Upper lobe of left lung (tissue), 4 donors: ENCODE data around the gene MRPL4.
A peak's percentile ranks its signal among the peaks of the same experiment; 100 is the strongest.

ENCODE experiments used
- EP300 ChIP-seq, 4 donors: sonication (generic); formaldehyde crosslinking; IDR thresholded peaks; one replicate each; pipeline ENCODE4 v1.5.1; 2017; ENCODE audit warnings: antibody characterized with exemption in 4 of 4, control low read depth in 2 of 4
- POLR2A ChIP-seq, 4 donors: fragments of 450-650 bp; IDR thresholded peaks; one replicate each; pipeline ENCODE4 v1.5.1; 2016 to 2017; ENCODE audit warnings: antibody characterized with exemption in 4 of 4, mild to moderate bottlenecking in 2 of 4
- POLR2AphosphoS5 ChIP-seq, 2 donors: sonication (generic); formaldehyde crosslinking; IDR thresholded peaks; one replicate each; pipeline ENCODE4 v1.5.1; 2017; ENCODE audit warnings: antibody characterized with exemption in 2 of 2
- TF ChIP-seq, protein P1 (sequence below), 6 experiments: fragments of 450-650 bp in 4 of 6; fragments of 200-600 bp in 2 of 6; sonication (generic) in 2 of 6; IDR thresholded peaks; one replicate each; pipeline ENCODE4 v1.5.1; 2016 to 2019; ENCODE audit warnings: antibody characterized with exemption in 6 of 6

GRCh38 chr19:10270616-10271394 lies 18.8 kb downstream of the MRPL4 start, which contains the start of gene ICAM1:
- TF ChIP-seq, protein P1, sequence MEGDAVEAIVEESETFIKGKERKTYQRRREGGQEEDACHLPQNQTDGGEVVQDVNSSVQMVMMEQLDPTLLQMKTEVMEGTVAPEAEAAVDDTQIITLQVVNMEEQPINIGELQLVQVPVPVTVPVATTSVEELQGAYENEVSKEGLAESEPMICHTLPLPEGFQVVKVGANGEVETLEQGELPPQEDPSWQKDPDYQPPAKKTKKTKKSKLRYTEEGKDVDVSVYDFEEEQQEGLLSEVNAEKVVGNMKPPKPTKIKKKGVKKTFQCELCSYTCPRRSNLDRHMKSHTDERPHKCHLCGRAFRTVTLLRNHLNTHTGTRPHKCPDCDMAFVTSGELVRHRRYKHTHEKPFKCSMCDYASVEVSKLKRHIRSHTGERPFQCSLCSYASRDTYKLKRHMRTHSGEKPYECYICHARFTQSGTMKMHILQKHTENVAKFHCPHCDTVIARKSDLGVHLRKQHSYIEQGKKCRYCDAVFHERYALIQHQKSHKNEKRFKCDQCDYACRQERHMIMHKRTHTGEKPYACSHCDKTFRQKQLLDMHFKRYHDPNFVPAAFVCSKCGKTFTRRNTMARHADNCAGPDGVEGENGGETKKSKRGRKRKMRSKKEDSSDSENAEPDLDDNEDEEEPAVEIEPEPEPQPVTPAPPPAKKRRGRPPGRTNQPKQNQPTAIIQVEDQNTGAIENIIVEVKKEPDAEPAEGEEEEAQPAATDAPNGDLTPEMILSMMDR (IDR thresholded peaks at IDR 0.05): peak in 5 of 6 experiments; percentile 11 to 64 (median 58)
- peak; percentile 99 for TF ChIP-seq POLR2AphosphoS5 (IDR thresholded peaks at IDR 0.05)
- peak; percentile 93 to 100 (median 95) for TF ChIP-seq EP300 (IDR thresholded peaks at IDR 0.05)
- TF ChIP-seq POLR2A (IDR thresholded peaks at IDR 0.05): peak; percentile 75 to 96 (median 92)
